Activated T-cell treated with anti-CD3 and anti-CD28 coated beads, Interleukin-2, amount 50 U/mL, for 72 hours (primary cell): Measurements from ENCODE around the gene MAP1A. TPM values are rescaled to one million over a fixed set of nuclear protein-coding genes. Genes with fewer than 3 reads are reported as not detected.
"Not testable (repeated sequence)": the region's sequence is repeated elsewhere in the genome, so short reads cannot be mapped to it uniquely, and the experiment has no call there.

Experiments
- ATAC-seq, 2 donors: fragments of 150-1000 bp; cut with Tn5 transposase; replicated peaks in 1 of 2; 2 replicates each; pipeline ENCODE4 v1.10.0; 2021; ENCODE audit warnings: moderate library complexity in 2 of 2, mild to moderate bottlenecking in 1 of 2
- DNase-seq, 2 donors: peaks; one replicate each; pipeline ENCODE4 v3.0.0; 2021 to 2022; ENCODE audit warnings: mixed read lengths in 1 of 2
- H3K27ac Mint-ChIP-seq: one replicate; pipeline ENCODE4 v1.8.0; 2022; ENCODE audit warnings: mild to moderate bottlenecking, moderate library complexity, mixed read lengths
- H3K27me3 Mint-ChIP-seq: one replicate; pipeline ENCODE4 v1.8.0; 2022; ENCODE audit warnings: low read depth, mixed read lengths
- H3K36me3 Mint-ChIP-seq, 2 donors: one replicate each; pipeline ENCODE4 v1.8.0; 2022; ENCODE audit warnings: mixed read lengths in 2 of 2, mild to moderate bottlenecking in 1 of 2; ENCODE audit not compliant: insufficient read depth in 2 of 2
- H3K4me1 Mint-ChIP-seq: one replicate; pipeline ENCODE4 v1.8.0; 2022; ENCODE audit warnings: low read depth, mixed read lengths
- H3K4me3 Mint-ChIP-seq, 2 donors: one replicate each; pipeline ENCODE4 v1.8.0; 2022; ENCODE audit warnings: mild to moderate bottlenecking in 2 of 2, mixed read lengths in 2 of 2, moderate library complexity in 2 of 2
- H3K9me3 Mint-ChIP-seq, 2 donors: one replicate each; pipeline ENCODE4 v1.8.0; 2022; ENCODE audit warnings: mixed read lengths in 2 of 2
- total RNA-seq, 2 donors: library from RNA; stranded (reverse); gene quantifications; one replicate each; pipeline ENCODE4 v1.2.3, GENCODE V29; 2022

The MAP1A gene
- total RNA-seq, 2 donors from 2014 or later, result 0.82 to 1.8 TPM

- Mint-ChIP-seq H3K9me3 (no peaks in the 10 kb centered on the region), H3K27ac (no peak overlapping the region), H3K4me3 (no peak overlapping the region), H3K27me3 (no peaks in the 10 kb centered on the region), H3K36me3 (peaks cover 0 to 6% of the 10 kb centered on the region in 2 donors), H3K4me1 (no peaks in the 10 kb centered on the region)
- ATAC-seq (no peak), DNase-seq (no peak)
Measured at GRCh38 chr15:43550527-43551363, 33.3 kb downstream of the MAP1A start.

GRCh38 chr15:43552256-43552655 is 34.8 kb downstream of the MAP1A start:
- no peak for ATAC-seq

GRCh38 chr15:43552986-43553385 is 35.6 kb downstream of the MAP1A start:
- H3K27me3 Mint-ChIP-seq, result no peaks in the 10 kb centered on the region
- H3K9me3 Mint-ChIP-seq, result no peaks in the 10 kb centered on the region
- H3K4me1 Mint-ChIP-seq, result no peaks in the 10 kb centered on the region
- H3K4me3 Mint-ChIP-seq, result no peak overlapping the region
- H3K27ac Mint-ChIP-seq, result no peak overlapping the region
- DNase-seq (no peak), ATAC-seq (no peak)
- H3K36me3 Mint-ChIP-seq, result peaks cover 0 to 3% of the 10 kb centered on the region in 2 donors

More at GRCh38 chr15:43552256-43552655, 34.8 kb downstream of the MAP1A start:
- Mint-ChIP-seq H3K27ac (no peak overlapping the region), H3K36me3 (peaks cover 0 to 3% of the 10 kb centered on the region in 2 donors), H3K4me1 (no peaks in the 10 kb centered on the region), H3K4me3 (no peak overlapping the region), H3K27me3 (no peaks in the 10 kb centered on the region), H3K9me3 (no peaks in the 10 kb centered on the region)
- DNase-seq, result no peak

- not testable (repeated sequence) for DNase-seq, H3K36me3 Mint-ChIP-seq, ATAC-seq, H3K27me3 Mint-ChIP-seq, H3K4me1 Mint-ChIP-seq, H3K4me3 Mint-ChIP-seq, H3K27ac Mint-ChIP-seq, H3K9me3 Mint-ChIP-seq
Measured at GRCh38 chr15:43562753-43563152, 45.3 kb downstream of the MAP1A start.

- DNase-seq, H3K27ac Mint-ChIP-seq, H3K4me1 Mint-ChIP-seq, H3K36me3 Mint-ChIP-seq, ATAC-seq, H3K4me3 Mint-ChIP-seq, H3K27me3 Mint-ChIP-seq, H3K9me3 Mint-ChIP-seq: not testable (repeated sequence)
Measured at GRCh38 chr15:43563793-43564192, 46.4 kb downstream of the MAP1A start.

- not testable (repeated sequence) for H3K27ac Mint-ChIP-seq, H3K36me3 Mint-ChIP-seq, H3K9me3 Mint-ChIP-seq, H3K4me1 Mint-ChIP-seq, H3K27me3 Mint-ChIP-seq, DNase-seq, H3K4me3 Mint-ChIP-seq, ATAC-seq
Measured at GRCh38 chr15:43566615-43567014, 49.2 kb downstream of the MAP1A start.

GRCh38 chr15:43574607-43575006 is 57.2 kb downstream of the MAP1A start:
- H3K4me1 Mint-ChIP-seq, H3K9me3 Mint-ChIP-seq, H3K36me3 Mint-ChIP-seq, H3K4me3 Mint-ChIP-seq, H3K27ac Mint-ChIP-seq, H3K27me3 Mint-ChIP-seq, DNase-seq: not testable (repeated sequence)
- peak; percentile 43 to 85 for ATAC-seq

Other genes with a start within 250 kb of the MAP1A start
- not detected for gene TGM7, start 215.4 kb upstream of the MAP1A start, total RNA-seq
- 1 to 10 TPM; 5.6 to 7.8 TPM for gene LCMT2, start 187.0 kb upstream of the MAP1A start, total RNA-seq
- gene ZSCAN29, start 146.6 kb upstream of the MAP1A start, total RNA-seq, result 10 to 100 TPM; 42.0 to 44.8 TPM
- gene TUBGCP4, start 146.5 kb upstream of the MAP1A start, total RNA-seq, result 10 to 100 TPM; 28.0 to 28.7 TPM
- 10 to 100 TPM; 33.2 to 35.0 TPM for gene TP53BP1, start 24.5 kb upstream of the MAP1A start, total RNA-seq
- gene PPIP5K1, start 72.6 kb downstream of the MAP1A start, total RNA-seq, result 10 to 100 TPM; 38.5 to 50.0 TPM
- gene CKMT1B, start 76.4 kb downstream of the MAP1A start, total RNA-seq, result not detected
- gene STRC, start 101.2 kb downstream of the MAP1A start, total RNA-seq, result 1 to 10 TPM; 1.1 to 3.3 TPM
- 1 to 10 TPM; 4.5 to 6.9 TPM for gene CATSPER2, start 131.2 kb downstream of the MAP1A start, total RNA-seq
- 1 to 10 TPM in 1 of 2 donors, not detected in 1; 1.0 TPM for gene CKMT1A, start 176.3 kb downstream of the MAP1A start, total RNA-seq
- gene PDIA3, start 228.8 kb downstream of the MAP1A start, total RNA-seq, result 100 to 1,000 TPM; 193 to 244 TPM